OCI-LY7 (cell line): ENCODE data around the gene KCNMA1.

Source experiments
- EZH2phosphoT487 ChIP-seq: fragments of 200-600 bp; sonication (generic); IDR thresholded peaks from 2 replicates; pipeline ENCODE4 v1.6.1; 2018; ENCODE audit warnings: low read depth, borderline replicate concordance, mild to moderate bottlenecking, mixed run types, antibody characterized with exemption, low read length, moderate library complexity, mixed read lengths
- TF ChIP-seq, protein P1 (sequence below): fragments of 200-600 bp; sonication (generic); conservative IDR thresholded peaks from 2 replicates; pipeline ENCODE4 v1.5.1; 2014; ENCODE audit warnings: mild to moderate bottlenecking, antibody characterized with exemption, low read length, moderate library complexity, mixed read lengths

DNA sequence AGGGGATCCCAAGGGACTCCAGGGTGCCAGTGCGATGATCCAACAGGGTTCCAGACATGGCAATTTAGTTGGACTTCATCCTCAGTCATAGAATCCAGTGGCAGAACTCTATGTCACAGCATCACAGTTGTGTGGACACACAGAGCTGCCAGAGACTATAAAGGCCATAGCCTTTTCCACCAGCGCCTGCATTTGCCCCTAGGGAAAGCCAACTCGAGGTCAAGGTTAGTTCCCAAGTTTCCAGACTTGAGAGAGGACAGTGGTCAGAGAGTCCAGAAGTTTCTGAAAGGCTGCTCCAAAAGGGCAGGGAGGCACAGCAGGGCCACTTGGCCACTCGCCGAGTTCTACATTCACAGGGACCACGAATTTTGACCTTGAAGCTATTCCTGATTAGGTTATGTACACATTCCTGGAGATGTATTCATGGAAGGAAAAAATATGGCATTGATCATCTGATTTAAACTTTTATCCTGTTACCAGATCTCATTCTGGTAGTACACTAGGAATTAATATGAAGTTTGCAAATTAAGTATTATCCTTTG lies 170.1 kb downstream of the KCNMA1 start:
- TF ChIP-seq, protein P1, sequence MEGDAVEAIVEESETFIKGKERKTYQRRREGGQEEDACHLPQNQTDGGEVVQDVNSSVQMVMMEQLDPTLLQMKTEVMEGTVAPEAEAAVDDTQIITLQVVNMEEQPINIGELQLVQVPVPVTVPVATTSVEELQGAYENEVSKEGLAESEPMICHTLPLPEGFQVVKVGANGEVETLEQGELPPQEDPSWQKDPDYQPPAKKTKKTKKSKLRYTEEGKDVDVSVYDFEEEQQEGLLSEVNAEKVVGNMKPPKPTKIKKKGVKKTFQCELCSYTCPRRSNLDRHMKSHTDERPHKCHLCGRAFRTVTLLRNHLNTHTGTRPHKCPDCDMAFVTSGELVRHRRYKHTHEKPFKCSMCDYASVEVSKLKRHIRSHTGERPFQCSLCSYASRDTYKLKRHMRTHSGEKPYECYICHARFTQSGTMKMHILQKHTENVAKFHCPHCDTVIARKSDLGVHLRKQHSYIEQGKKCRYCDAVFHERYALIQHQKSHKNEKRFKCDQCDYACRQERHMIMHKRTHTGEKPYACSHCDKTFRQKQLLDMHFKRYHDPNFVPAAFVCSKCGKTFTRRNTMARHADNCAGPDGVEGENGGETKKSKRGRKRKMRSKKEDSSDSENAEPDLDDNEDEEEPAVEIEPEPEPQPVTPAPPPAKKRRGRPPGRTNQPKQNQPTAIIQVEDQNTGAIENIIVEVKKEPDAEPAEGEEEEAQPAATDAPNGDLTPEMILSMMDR = no peak
- TF ChIP-seq EZH2phosphoT487 = no peak
